ENCODE measurements around the gene CDCA4. TPM values are rescaled to one million over a fixed set of nuclear protein-coding genes. Genes with fewer than 3 reads are reported as not detected.
A peak's percentile ranks its signal among the peaks of the same experiment; 100 is the strongest.

CDCA4 gene
- total and polyA plus RNA-seq, 2 donors (not counting 3 experiments of a cell fraction or from before 2014, with no cell fraction given): 29.9 to 44.5 TPM

GRCh38 chr14:104968541-104969401, 52.1 kb downstream of the CDCA4 start:
- Histone ChIP-seq H3K9ac (replicated peaks; ENCODE audit: extremely low read depth, insufficient read depth, low read length) (peak overlapping the region; percentile 22), H3K4me2 (ENCODE audit: insufficient read depth, low read length) (peak overlapping the region; percentile 66), H3K9me1 (replicated peaks; ENCODE audit: control insufficient read depth, extremely low read depth, insufficient read depth, low read length) (no peaks in the 10 kb centered on the region), H3K27ac (ENCODE audit: insufficient read depth, low read depth, low read length) (peak overlapping the region; percentile 30), H3K4me3 (replicated peaks in 1 of 3; ENCODE audit: insufficient read depth in 1 of 3, low read depth in 1 of 3, low read length in 3 of 3) (peak overlapping the region; percentile 2 to 37 (median 22)), H2AFZ (ENCODE audit: low read depth, low read length) (no peak overlapping the region), H3K9me3 (replicated peaks; ENCODE audit: control insufficient read depth, insufficient read depth, low read length) (no peaks in the 10 kb centered on the region), H3K27me3 (ENCODE audit: control insufficient read depth in 2 of 2, insufficient read depth in 2 of 2, low read length in 2 of 2) (no peaks in the 10 kb centered on the region), H3K79me2 (ENCODE audit: control insufficient read depth, insufficient read depth, low read length) (peaks cover 46% of the 10 kb centered on the region), H3K36me3 (ENCODE audit: control insufficient read depth in 2 of 2, extremely low read depth in 1 of 2, insufficient read depth in 2 of 2, low read length in 2 of 2) (no peaks in the 10 kb centered on the region), H3K4me1 (ENCODE audit: control insufficient read depth, extremely low read depth, insufficient read depth, low read length) (peaks cover 72% of the 10 kb centered on the region), H4K20me1 (replicated peaks; ENCODE audit: control insufficient read depth, extremely low read depth, insufficient read depth, low read length) (no peaks in the 10 kb centered on the region)
- CTCF ChIA-PET: interaction anchor here (0.6 to 3.2 kb wide), 18 partner anchors 10 to 200 kb away, joined by 3 to 39 read pairs (median 4); partner anchors contain the start of gene CDCA4
- FAIRE-seq: peak; percentile 66
- peak; percentile 71 for DNase-seq (ENCODE audit: low read depth, low spot score)
- intact Hi-C loops (cut with micrococcal nuclease) (no loop called here), dilution Hi-C loops (cut with MboI; ENCODE audit: extremely low pct_ligation_motif_present, low sequenced_read_pairs) (no loop called here)
- BruUV-seq (replicated peaks): no TSS peak
- POLR2A ChIA-PET: no interaction called here
- TF ChIP-seq EZH2 (IDR thresholded peaks at IDR 0.05; ENCODE audit: borderline replicate concordance, low read depth, low read length, severe bottlenecking): no peak
- no peak for TF ChIP-seq FOS (IDR thresholded peaks at IDR 0.05; ENCODE audit: borderline replicate concordance, insufficient read depth, low read length)
- no peak for TF ChIP-seq MYC (IDR thresholded peaks at IDR 0.05; ENCODE audit: low read depth, low read length)
- TF ChIP-seq POLR2A (IDR thresholded peaks at IDR 0.05; ENCODE audit: low read depth, low read length): no peak
- peak; percentile 7 to 52 for TF ChIP-seq CTCF (IDR thresholded peaks at IDR 0.05; ENCODE audit: extremely low read depth in 1 of 2, insufficient read depth in 1 of 2, low read depth in 1 of 2, low read length in 2 of 2)
- TF ChIP-seq GATA2 (IDR thresholded peaks at IDR 0.05; ENCODE audit: insufficient read depth, insufficient read length, low read depth, low read length): peak; percentile 17
- no peak for TF ChIP-seq MAX (IDR thresholded peaks at IDR 0.05; ENCODE audit: insufficient read depth, insufficient read length)
- TF ChIP-seq POLR2AphosphoS5 (IDR thresholded peaks at IDR 0.05; ENCODE audit: insufficient read depth, low read depth, low read length): peak; percentile 15
- TF ChIP-seq JUN (IDR thresholded peaks at IDR 0.05; ENCODE audit: borderline replicate concordance, insufficient read depth, insufficient read length, low read depth): no peak
